ENCODE results near the gene EVI2B. TPM values are rescaled to one million over a fixed set of nuclear protein-coding genes. Genes with fewer than 3 reads are reported as not detected.
A peak's percentile ranks its signal among the peaks of the same experiment; 100 is the strongest.

EVI2B gene
- total RNA-seq, 1 experiment from 2014 or later, result not detected

- Histone ChIP-seq H3K56ac (ENCODE audit: insufficient read length, low read depth, low read length) (no peak overlapping the region), H4K5ac (ENCODE audit: insufficient read length, low read depth, low read length) (no peak overlapping the region), H3K4me2 (ENCODE audit: insufficient read depth, insufficient read length, low read length) (no peak overlapping the region), H3K9me3 (ENCODE audit: control insufficient read depth, low read depth, low read length) (no peaks in the 10 kb centered on the region), H2BK120ac (ENCODE audit: low read depth, low read length, poor library complexity, severe bottlenecking) (no peak overlapping the region), H2BK20ac (ENCODE audit: low read depth, low read length, poor library complexity, severe bottlenecking) (no peak overlapping the region), H3T11ph (ENCODE audit: low read length) (no peak overlapping the region), H3K4me1 (ENCODE audit: insufficient read depth, low read length) (0 out of 2 replicates have a peak, but pooled peaks cover 3% of the 10 kb centered on the region), H3K4ac (ENCODE audit: low read depth, low read length) (no peak overlapping the region), H4K20me1 (ENCODE audit: control insufficient read depth, insufficient read depth, insufficient read length) (no peaks in the 10 kb centered on the region), H3K23me2 (ENCODE audit: insufficient read length, low read depth, low read length, poor library complexity, severe bottlenecking) (no peaks in the 10 kb centered on the region), H3K23ac (ENCODE audit: insufficient read length, low read depth, low read length) (no peak overlapping the region), H3K79me2 (ENCODE audit: insufficient read depth, low read length) (no peaks in the 10 kb centered on the region), H2AFZ (ENCODE audit: low read length) (no peak overlapping the region), H3K18ac (ENCODE audit: insufficient read length, low read depth, low read length) (no peak overlapping the region), H3K79me1 (ENCODE audit: insufficient read depth, low read depth, low read length, poor library complexity, severe bottlenecking) (no peaks in the 10 kb centered on the region), H3K9ac (ENCODE audit: extremely low read depth, insufficient read length, low read length) (no peak overlapping the region), H3K27me3 (ENCODE audit: insufficient read depth, low read length) (no peaks in the 10 kb centered on the region), H2BK15ac (ENCODE audit: low read depth, low read length) (no peak overlapping the region), H3K14ac (ENCODE audit: insufficient read depth, low read length) (no peak overlapping the region), H4K91ac (ENCODE audit: insufficient read length, low read depth, low read length) (no peak overlapping the region), H2BK5ac (ENCODE audit: insufficient read length, low read length) (no peak overlapping the region), H2AK5ac (ENCODE audit: insufficient read length, low read length) (no peak overlapping the region), H3K27ac (ENCODE audit: insufficient read length, low read depth, low read length) (no peak overlapping the region), H2BK12ac (ENCODE audit: insufficient read length, low read depth, low read length) (no peak overlapping the region), H4K8ac (replicated peaks; ENCODE audit: insufficient read length, low read depth, low read length) (no peak overlapping the region)
- WGBS (ENCODE audit: extremely low coverage, insufficient read length, low lambda C conversion rate), result no CpG with 5 or more reads among the region's 1 CpG
- no peak overlapping the region for H3K4me3 Mint-ChIP-seq
- H3K36me3 Mint-ChIP-seq (ENCODE audit: insufficient read depth in 1 of 3, low read depth in 3 of 3), result peaks cover 4 to 44% (median 18%) of the 10 kb centered on the region in 3 experiments; a peak in 6 of 7 replicates
- H3K4me1 Mint-ChIP-seq, result peaks cover 8 to 11% of the 10 kb centered on the region in 2 experiments
- no peak for DNase-seq
- H3K9me3 Mint-ChIP-seq, result no peaks in the 10 kb centered on the region
- no peak for TF ChIP-seq CTCF (conservative IDR thresholded peaks at IDR 0.05)
- H3K27ac Mint-ChIP-seq, result peak overlapping the region in 1 of 3 experiments; percentile 53; a peak in 1 of 7 replicates
- H3K27me3 Mint-ChIP-seq (ENCODE audit: low read depth), result no peaks in the 10 kb centered on the region
Observed at GRCh38 chr17:31272236-31272635, 41.6 kb downstream of the EVI2B start.
